ENCODE results near the gene LCT.
"Not testable (repeated sequence)": the region's sequence is repeated elsewhere in the genome, so short reads cannot be mapped to it uniquely, and the experiment has no call there.

LCT gene

DNA sequence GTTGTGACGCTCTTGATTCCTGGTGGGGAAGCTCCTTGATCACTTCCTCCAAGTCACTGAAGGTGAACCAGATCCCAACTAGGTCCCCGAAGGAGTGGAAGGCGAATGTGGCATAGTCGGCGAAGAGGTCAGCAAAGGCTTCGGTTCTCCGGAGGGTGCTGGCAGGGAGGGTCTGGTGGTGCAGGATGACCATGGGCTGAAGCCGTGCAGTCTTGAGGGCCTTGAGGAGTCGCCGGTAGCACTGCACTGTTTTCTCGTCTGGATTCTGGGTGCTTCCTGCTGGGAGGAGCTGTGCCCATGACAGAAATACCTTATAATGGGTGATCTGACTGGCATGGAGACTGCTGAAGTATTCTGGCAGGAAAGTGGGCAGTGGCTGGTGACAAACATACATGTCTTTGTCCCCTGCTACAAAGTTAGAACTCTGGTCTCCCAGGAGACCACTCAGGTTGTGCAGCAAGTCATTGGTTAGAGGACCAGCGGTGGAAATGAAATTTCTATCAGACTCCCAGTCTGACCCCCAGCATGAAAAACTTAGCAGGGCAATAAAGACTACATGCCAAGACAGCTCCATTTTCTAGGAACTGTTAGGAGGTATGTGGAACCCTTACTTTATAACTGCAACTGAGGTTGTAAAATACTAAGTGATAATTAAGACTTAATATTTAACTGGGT lies at the start of gene LCT:
LCT (minus strand) TSS at position 589 of the 675 bp plus-strand sequence; CDS start at position 574, 15 bp downstream.
- DNase-seq (ENCODE audit: low read depth in 1 of 2, low spot score in 1 of 2), result no peak

- no peak for DNase-seq (ENCODE audit: low read depth in 1 of 2, low spot score in 1 of 2)
Observed at GRCh38 chr2:135885709-135886108, 48.7 kb upstream of the LCT start.

- DNase-seq (ENCODE audit: low read depth in 1 of 2, low spot score in 1 of 2), result no peak
Observed at GRCh38 chr2:135882415-135882814, 45.4 kb upstream of the LCT start.

GRCh38 chr2:135876770-135877169 lies 39.8 kb upstream of the LCT start:
- not testable (repeated sequence) for DNase-seq (ENCODE audit: low read depth in 1 of 2, low spot score in 1 of 2)

GRCh38 chr2:135876066-135876711 lies 39.2 kb upstream of the LCT start, which contains the start of gene MCM6:
TSS of gene MCM6 (minus strand) at chr2:135876443. CDS start at chr2:135876365, 78 bp downstream.
- DNase-seq (ENCODE audit: low read depth in 1 of 2, low spot score in 1 of 2), result peak; percentile 96 to 99

- DNase-seq (ENCODE audit: low read depth in 1 of 2, low spot score in 1 of 2), result peak; percentile 51 to 72
Observed at GRCh38 chr2:135875491-135876065, 38.6 kb upstream of the LCT start.

DNA sequence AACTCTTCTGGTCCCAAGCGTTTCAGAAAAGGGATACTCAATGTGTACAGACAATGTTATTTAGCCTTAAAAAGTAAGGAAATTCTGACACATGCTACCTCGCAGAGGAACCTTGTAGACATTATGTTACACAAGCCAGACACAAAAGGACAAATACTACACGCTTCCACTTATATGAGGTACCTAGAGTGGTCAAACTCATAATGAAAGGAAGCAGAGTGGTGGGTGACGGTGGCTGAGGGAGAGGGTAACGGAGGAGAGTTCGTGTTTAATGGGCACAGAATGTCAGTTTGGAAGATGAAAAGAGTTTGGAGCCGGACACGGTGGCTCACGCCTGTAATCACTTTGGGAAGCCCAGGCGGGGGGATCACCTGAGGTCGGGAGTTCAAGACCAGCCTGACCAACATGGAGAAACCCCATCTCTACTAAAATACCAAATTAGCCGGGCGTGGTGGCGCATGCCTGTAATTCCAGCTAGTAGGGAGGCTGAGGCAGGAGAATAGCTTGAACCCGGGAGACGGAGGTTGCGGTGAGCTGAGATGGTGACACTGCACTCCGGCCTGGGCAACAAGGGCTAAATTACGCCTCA lies 37.9 kb upstream of the LCT start:
- no peak for DNase-seq (ENCODE audit: low read depth in 1 of 2, low spot score in 1 of 2)

- no peak for DNase-seq (ENCODE audit: low read depth in 1 of 2, low spot score in 1 of 2)
Observed at GRCh38 chr2:135870571-135870970, 33.6 kb upstream of the LCT start.

DNA sequence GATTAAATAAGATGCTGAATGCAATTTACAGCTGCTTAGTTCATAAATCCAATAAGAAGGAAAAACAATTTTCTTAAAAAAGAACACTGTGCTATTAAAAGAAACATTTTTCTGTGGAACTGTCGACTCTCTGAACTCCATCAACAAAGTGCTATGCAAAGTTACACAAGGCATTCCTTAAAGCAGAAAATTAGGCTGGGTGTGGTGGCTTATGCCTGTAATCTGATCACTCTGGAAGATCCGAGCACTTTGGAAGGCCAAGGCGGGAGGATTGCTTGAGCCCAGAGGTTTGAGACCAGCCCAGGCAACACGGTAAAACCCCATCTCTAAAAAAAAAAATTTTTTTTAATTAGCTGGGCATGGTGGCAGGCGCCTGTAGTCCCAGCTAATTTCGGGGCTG lies 26.2 kb upstream of the LCT start:
- DNase-seq (ENCODE audit: low read depth in 1 of 2, low spot score in 1 of 2), result no peak

DNA sequence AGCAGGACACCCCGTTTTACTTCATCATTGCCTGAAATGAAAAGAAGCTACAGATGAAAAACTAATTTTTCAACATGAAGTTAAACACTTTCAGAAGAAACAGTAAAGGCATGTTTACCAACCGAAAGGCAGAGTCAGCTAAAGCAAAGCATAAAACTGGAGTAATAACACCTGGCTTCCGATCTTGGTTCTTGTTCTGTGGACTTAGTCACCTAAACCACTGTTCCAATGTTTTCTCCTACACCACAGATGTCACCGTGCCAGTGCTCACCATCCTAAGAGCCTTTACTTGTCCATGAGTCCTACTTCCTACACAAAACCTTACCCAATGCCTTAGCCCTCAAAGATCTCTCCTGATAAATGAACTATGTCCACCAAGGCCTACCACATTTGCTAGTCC lies 25.7 kb upstream of the LCT start:
- no peak for DNase-seq (ENCODE audit: low read depth in 1 of 2, low spot score in 1 of 2)

DNA sequence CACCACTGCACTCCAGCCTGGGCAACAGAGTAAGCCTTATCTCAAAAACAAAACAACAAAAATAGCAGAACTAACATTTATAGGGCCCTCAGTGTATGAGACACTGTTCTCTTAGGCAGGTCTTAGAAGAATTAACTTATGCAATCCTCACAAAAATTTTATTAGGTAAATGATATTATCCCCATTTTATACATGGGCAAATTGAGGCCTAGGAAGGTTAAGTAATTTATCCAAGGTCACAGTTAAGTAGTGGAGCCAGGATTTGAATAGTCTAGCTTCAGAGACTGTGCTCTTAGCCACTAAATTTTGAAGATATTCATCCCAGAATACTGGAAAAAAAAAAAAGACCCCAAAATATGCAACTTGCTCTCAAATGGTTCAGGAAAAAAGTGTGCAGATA lies 16.4 kb upstream of the LCT start:
- no peak for DNase-seq (ENCODE audit: low read depth in 1 of 2, low spot score in 1 of 2)

DNA sequence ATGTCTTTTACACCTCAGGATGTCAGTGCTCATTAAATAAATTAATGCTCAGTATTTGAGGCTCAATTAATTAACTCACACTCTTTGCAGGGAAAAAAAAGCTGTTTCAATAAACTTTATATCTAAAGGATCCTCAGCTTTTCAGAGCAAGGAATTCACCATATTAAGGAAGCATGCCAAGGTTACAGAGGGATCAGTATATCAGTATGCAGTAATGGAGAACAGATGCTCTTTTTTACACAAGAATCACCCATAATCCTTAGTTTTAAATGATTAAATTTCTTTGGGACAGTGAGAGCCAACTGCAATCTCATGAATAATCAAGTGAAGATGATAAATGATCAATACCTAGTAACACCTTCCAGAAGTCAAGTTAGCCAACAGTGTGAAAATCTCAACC lies 14.9 kb upstream of the LCT start:
- no peak for DNase-seq (ENCODE audit: low read depth in 1 of 2, low spot score in 1 of 2)

GRCh38 chr2:135850892-135851668 lies 14.1 kb upstream of the LCT start:
- DNase-seq (ENCODE audit: low read depth in 1 of 2, low spot score in 1 of 2), result no peak

DNA sequence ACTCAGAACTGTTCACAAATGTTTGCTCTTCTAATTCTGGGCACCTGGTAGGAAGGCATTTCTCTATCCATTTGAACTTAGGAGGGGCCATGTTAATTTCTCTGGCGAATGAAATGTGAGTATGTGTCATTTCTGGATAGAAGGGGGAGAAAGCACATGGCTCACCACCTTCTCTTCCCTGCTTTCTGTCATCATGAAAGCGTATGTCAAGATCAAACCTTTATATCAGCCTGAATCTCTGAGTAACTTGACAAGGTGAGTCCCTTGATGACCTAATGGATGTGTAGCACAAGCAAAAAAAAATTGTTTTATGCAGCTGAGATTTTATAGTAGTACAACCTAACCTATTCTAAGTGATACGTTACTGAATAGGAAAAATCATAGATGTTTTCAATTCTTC lies 12.1 kb upstream of the LCT start:
- DNase-seq (ENCODE audit: low read depth in 1 of 2, low spot score in 1 of 2), result no peak

DNA sequence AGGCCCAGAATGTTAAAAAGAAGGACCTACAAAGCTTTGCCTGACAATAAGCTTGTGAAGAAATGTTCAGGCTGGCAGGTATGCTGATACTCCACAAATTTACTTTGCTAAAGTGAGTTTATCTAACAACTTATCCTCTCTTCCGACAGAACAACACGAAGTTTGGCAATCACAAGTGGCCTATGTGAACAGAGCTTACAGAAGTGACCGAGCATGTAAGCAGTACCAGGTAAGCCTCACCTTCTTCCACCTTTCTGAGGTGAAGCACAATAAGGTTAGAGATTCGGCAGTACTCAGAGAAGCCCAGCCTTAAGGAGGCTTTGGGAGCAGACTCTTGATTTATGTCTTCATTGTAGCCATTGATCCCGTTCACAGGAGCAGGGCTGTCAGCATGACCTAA lies 9.0 kb upstream of the LCT start:
- no peak for DNase-seq (ENCODE audit: low read depth in 1 of 2, low spot score in 1 of 2)

GRCh38 chr2:135845257-135845656 lies 8.3 kb upstream of the LCT start:
- no peak for DNase-seq (ENCODE audit: low read depth in 1 of 2, low spot score in 1 of 2)

DNA sequence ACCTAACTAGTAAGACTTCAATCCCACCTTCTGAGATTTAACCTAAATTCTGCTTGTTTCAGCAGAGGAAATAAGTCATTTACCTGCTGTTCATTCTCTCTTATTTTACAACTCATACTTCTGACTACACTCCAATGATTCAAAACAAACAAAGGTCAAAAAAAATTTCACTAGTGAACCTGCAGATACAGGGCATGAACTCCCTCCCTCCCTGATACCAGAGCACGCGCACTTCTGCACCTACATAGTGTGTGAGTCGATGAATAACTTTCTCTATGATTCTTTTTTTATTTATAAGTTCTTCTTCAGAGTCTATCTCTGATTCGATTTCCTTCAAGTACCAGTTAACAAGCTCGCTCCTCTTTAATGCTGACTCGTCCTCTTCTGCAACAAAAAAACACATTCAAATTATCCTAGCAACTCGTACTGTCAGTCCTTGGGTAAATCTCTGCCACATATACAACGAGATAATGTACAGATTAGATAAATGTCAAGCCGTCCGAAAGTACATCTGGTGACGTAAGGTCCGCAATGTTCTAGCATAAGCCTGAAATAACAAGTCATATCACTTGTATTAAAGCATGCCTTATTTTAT lies 7.4 kb upstream of the LCT start:
- DNase-seq (ENCODE audit: low read depth in 1 of 2, low spot score in 1 of 2), result no peak

DNA sequence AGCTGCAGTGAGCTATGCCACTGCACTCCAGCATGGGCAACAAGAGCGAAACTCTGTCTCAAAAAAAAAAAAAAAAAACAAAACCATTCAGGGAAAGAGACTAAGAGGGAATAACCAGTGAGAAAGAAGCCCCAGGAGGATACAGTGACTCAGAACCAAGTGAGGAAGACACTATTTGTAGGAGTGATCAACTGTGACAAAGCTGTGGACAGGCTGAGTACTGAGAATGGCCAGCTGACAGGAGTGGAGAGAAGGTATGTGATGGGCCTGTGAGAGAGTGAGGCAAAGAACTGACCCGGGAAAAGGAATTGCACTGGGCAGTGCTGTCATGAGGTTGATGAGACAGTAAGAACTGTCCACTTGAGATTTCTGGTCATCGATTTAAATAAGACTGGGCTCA lies 6.7 kb upstream of the LCT start:
- no peak for DNase-seq (ENCODE audit: low read depth in 1 of 2, low spot score in 1 of 2)

DNA sequence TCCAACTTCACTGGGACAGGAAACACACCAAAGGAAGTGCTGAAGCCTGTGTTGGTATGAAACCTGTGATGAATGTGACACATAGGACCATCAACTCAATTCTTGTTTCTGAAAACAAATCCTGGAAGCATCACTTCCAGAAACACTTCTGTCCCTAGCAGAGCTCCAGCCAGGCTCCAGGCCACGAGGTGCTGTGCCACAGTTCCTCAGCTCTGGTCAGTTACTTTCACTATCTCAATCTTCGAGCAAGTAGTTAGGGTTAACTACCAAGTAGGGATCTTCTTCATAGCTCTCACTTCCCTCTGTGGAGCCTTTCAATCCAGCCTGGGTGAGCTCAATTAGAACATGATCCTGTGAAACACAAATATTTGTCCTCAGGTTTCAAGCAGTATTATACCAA lies 3.6 kb upstream of the LCT start:
- no peak for DNase-seq (ENCODE audit: low read depth in 1 of 2, low spot score in 1 of 2)

DNA sequence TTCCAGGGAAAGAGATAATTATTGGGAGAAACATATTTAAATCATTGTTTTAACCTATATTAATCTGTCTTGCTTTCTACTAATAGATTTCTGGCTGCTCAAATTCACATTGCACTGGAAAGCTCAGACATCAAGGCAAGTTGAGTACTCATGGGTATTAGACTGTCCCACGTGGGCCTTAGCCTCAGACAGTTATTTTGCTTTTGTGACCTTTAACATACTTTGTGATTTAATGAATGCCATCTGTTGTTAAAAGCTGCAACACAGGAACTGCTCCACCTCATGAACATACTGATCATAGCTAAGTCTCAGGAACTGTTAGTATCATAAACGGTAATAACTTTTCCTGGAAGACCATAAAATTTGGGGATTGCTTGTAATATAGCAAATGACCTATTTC lies 2.7 kb upstream of the LCT start:
- no peak for DNase-seq (ENCODE audit: low read depth in 1 of 2, low spot score in 1 of 2)

DNA sequence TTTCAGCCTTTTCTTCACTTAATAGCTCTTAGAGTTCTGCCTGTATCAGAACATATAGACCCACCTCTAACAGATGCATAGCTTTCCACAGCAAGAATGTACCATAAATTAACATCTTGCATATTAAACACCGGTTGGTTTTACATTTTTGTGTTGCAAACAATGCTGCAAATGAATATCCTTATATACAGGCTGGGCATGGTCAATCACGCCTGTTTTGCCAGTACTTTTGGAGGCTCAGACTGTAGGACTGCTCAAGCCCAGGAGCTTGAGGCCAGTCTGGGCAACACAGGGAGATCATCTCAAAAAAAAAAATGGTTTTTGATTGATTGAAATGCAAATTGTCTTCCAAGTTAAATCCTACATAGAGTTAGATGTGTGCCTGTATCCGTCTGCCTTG lies 1.5 kb upstream of the LCT start:
- no peak for DNase-seq (ENCODE audit: low read depth in 1 of 2, low spot score in 1 of 2)
